22Rv1 (cell line): ENCODE results near the gene C11orf91.

Source experiments
- ZFX ChIP-seq: fragments of 450-650 bp; IDR thresholded peaks from 2 replicates; pipeline ENCODE4 v1.6.1; 2017; ENCODE audit warnings: antibody characterized with exemption, borderline replicate concordance
- TF ChIP-seq, protein P1 (sequence below): fragments of 450-650 bp; IDR thresholded peaks from 2 replicates; pipeline ENCODE4 v1.5.1; 2017; ENCODE audit warnings: mild to moderate bottlenecking

DNA sequence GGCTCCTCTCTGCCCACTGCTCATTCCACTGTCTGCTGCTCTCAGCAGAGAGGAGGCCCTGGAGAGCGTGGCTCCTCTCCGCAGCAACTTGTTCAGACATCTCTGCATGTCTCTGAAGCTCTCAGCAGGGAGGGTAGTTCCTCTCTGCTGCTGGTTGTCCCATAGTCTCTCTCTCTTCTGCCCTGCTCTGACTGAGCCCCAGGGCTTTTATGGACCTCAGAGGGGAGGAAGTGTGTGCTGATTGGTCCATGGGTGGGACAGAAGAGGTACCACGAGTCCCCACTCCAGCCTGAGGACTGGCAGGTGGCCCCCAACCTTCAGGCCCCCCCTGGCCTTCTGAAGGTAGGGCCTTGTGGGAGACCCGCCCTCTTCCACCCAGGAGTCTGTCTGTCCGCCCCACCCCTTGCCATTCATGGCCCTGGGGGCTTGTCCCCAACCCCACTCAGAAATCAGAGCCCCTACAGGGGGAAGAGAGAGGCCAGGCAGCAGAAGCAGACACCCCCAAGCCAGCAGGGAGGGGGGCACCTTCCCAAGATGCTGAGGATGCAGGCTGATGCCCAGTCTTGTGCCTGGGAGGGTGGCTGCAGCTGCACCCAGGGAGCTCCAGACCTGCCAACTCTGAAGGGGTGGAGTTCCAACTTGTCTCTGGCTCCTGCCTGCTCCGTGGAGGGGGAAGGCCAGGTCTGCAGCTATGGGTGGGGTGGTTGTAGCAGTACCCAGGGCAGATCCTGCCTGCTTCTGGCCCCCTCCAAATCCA, 35.1 kb downstream of the C11orf91 start:
- TF ChIP-seq, protein P1, sequence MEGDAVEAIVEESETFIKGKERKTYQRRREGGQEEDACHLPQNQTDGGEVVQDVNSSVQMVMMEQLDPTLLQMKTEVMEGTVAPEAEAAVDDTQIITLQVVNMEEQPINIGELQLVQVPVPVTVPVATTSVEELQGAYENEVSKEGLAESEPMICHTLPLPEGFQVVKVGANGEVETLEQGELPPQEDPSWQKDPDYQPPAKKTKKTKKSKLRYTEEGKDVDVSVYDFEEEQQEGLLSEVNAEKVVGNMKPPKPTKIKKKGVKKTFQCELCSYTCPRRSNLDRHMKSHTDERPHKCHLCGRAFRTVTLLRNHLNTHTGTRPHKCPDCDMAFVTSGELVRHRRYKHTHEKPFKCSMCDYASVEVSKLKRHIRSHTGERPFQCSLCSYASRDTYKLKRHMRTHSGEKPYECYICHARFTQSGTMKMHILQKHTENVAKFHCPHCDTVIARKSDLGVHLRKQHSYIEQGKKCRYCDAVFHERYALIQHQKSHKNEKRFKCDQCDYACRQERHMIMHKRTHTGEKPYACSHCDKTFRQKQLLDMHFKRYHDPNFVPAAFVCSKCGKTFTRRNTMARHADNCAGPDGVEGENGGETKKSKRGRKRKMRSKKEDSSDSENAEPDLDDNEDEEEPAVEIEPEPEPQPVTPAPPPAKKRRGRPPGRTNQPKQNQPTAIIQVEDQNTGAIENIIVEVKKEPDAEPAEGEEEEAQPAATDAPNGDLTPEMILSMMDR, result no peak
- no peak for TF ChIP-seq ZFX
